ENCODE data around the gene FAM83D.

GRCh38 chr20:38890497-38890818 lies 35.8 kb upstream of the FAM83D start:
- TF ChIP-seq CTCF (IDR thresholded peaks at IDR 0.05): no peak
- no peak for TF ChIP-seq POLR2A (IDR thresholded peaks at IDR 0.05)
